ENCODE measurements around the gene RHEB.

- TF ChIP-seq CTCF (IDR thresholded peaks at IDR 0.05): no peak
- TF ChIP-seq ZFX (IDR thresholded peaks at IDR 0.05; ENCODE audit: borderline replicate concordance): no peak
Observed at GRCh38 chr7:151489498-151489897, 30.2 kb downstream of the RHEB start.
